SK-N-MC (cell line): ENCODE results near the gene IZUMO4.

Source experiments
- EZH2 ChIP-seq: fragments of 200-600 bp; sonication (generic); IDR thresholded peaks from one replicate; pipeline ENCODE4 v1.6.1; 2017; ENCODE audit warnings: antibody characterized with exemption
- POLR2AphosphoS5 ChIP-seq: IDR thresholded peaks from 2 replicates; pipeline ENCODE4 v1.6.1; 2012; ENCODE audit warnings: mild to moderate bottlenecking, low read depth, low read length, borderline replicate concordance

- TF ChIP-seq POLR2AphosphoS5 (no peak), EZH2 (no peak)
Observed at GRCh38 chr19:2083174-2083854, 13.4 kb upstream of the IZUMO4 start.
